ENCODE data around the gene KMT5B.

The KMT5B gene

GRCh38 chr11:68177877-68178276 lies 35.2 kb downstream of the KMT5B start:
- no peak for DNase-seq

- no peak for DNase-seq
Observed at GRCh38 chr11:68173926-68174325, 39.2 kb downstream of the KMT5B start.

GRCh38 chr11:68169442-68169841 lies 43.7 kb downstream of the KMT5B start:
- no peak for DNase-seq

GRCh38 chr11:68168694-68169093 lies 44.4 kb downstream of the KMT5B start:
- no peak for DNase-seq

GRCh38 chr11:68167474-68167873 lies 45.6 kb downstream of the KMT5B start:
- DNase-seq, result no peak

DNA sequence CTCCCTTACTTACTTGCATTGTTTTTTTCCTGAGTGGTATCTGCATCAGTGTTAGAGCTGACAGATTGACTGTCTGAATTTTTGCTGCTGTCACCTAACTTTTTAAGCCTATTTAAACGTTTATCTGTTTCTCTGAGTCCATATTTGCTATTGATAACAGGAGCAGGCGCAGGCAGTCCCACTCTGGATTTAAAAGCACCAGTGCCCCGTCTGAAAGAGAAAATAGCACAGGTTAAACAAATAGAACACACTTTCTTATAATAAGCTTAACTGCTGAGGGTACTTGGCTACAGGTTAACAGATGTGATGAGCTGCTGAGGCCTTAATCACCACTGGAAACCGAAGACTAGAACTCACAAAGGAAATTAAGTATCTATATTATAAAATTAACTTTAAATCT lies 46.1 kb downstream of the KMT5B start:
- DNase-seq, result no peak

- no peak for DNase-seq
Observed at GRCh38 chr11:68165601-68166000, 47.5 kb downstream of the KMT5B start.

DNA sequence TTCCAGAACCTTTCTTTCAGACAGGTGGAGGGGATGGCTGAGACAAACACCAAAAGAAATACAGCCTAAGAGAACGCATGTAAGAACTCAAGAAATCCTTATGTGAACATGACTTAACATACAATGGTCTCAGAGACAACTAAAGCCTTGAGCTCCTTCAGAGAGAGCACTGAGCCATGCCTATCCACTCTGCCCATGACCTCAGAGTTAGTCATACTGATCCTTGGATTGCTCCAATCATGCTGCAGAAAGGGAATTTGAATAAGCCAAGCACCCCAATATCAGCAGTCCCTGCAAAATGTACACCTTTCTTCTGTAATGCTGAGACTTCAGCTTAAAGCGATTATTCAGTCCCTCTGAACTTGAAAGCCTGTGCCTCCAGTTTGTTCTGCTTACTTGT lies 48.7 kb downstream of the KMT5B start:
- no peak for DNase-seq

DNA sequence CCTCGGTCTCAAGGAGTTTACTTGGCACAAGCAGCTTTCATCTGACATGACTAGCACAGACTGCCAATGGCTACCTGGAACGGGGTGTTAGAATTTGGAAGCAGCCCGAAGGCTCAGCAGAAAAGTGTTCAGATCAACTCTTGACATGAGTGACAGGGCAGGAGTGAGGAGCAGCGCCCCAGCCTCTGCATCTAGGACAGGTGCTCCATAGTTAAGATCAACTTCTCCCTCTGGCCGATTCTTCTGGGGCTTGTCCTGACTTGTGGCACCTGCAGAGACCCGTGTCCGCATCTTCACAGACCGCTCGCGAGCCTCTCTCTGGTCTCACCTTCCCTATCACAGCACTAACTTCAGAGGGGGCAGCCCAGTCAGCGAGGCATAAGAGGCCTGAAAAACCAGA lies 49.4 kb downstream of the KMT5B start:
- DNase-seq, result no peak

GRCh38 chr11:68160100-68160695 lies 52.9 kb downstream of the KMT5B start:
- no peak for DNase-seq

DNA sequence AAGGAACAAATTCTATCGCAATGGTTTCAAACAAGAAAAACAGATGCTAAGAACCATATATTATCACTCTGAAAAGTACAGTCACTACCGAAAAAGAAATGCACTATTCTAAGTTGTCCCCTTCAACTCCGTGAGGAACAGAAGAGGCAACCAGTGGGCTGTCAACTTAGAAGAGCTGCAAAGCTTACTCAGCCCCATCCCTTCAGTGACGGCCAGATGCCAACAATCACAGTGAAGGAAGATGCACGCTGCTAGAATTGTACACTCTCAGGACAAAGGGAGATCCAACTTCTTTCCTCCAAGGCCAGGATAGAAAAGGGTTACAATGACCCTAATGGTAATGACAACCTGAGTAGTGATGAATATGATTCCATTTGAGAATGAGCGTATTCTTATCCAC lies 53.4 kb downstream of the KMT5B start:
- DNase-seq, result no peak

DNA sequence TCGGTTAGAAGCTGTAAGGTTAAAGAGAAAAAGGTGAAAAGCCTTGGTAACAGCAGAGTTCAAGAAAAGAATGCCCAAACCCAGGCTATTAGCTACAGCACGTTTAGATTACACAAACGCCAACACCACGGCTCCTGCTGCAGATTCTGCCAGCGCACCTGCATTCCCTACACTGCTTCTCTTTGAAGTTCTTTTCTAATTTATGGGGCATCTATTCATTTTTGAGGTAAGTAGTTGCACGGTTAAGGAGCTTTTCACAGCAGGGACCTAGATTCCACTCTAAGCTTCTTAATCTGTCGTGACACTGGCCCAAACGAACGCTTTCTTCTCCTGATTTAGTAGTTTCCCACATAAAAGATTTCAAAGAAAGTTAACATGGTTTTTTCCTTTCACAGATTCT lies 53.9 kb downstream of the KMT5B start:
- DNase-seq, result no peak

- DNase-seq, result no peak
Observed at GRCh38 chr11:68158580-68158979, 54.5 kb downstream of the KMT5B start.

GRCh38 chr11:68153742-68154141 lies 59.4 kb downstream of the KMT5B start:
- no peak for DNase-seq

GRCh38 chr11:68150037-68150436 lies 63.1 kb downstream of the KMT5B start:
- no peak for DNase-seq

GRCh38 chr11:68149417-68149816 lies 63.7 kb downstream of the KMT5B start:
- no peak for DNase-seq

DNA sequence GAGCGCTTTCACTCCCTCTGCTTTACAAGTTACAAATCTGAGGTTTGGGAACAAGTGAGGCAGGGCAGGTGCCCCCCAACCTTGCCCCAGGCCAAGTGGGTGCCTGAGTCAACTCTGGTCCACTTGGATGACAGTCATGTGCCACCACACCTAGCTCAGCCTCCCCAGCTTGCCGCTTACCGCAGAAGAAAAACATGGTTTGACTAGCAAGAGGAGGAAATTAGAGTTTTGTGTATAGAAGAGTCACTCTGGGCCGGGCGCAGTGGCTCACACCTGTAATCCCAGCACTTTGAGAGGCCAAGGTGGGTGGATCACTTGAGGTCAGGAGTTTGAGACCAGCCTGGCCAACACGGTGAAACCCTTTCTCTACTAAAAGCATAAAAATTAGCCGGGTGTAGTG lies 64.2 kb downstream of the KMT5B start:
- no peak for DNase-seq

GRCh38 chr11:68148071-68148805 lies 64.9 kb downstream of the KMT5B start:
- DNase-seq, result no peak

GRCh38 chr11:68146704-68147474 lies 66.2 kb downstream of the KMT5B start:
- peak; percentile 94 to 95 for DNase-seq

DNA sequence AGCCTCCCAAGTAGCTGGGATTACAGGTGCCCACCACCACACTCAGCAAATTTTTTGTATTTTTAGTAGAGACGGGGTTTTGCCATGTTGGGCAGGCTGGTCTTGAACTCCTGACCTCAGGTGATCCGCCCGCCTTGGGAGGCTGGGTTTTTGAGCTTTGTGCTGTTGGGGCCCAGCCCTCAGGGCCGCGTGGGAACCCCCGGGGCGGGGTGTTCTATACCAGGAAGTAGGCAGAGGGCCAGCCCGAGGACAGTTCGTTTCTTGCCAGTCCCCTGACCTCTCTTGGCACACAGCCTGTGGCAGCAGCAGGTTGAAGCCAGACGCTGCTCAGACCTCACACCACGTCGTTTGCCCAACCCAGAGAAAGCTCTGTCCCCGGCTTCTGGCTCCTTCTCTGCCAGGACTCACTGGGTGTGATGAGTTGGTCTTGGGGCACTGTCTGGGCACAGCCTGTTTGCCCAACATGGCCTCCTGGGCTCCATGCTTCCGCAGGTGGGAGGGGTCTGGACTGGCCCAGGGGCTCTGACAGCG lies 67.0 kb downstream of the KMT5B start:
- peak in 1 of 2 experiments; percentile 51 for DNase-seq

- DNase-seq, result peak in 1 of 2 experiments; percentile 14
Observed at GRCh38 chr11:68145120-68145866, 67.8 kb downstream of the KMT5B start.

- no peak for DNase-seq
Observed at GRCh38 chr11:68143310-68143689, 69.8 kb downstream of the KMT5B start.
